PC-3 (cell line): ENCODE data around the gene IARS2.
"Not testable (repeated sequence)": the region's sequence is repeated elsewhere in the genome, so short reads cannot be mapped to it uniquely, and the experiment has no call there.

ENCODE experiments used
- CTCF ChIP-seq: fragments of 300-600 bp; sonication (generic); conservative IDR thresholded peaks from 2 replicates; pipeline ENCODE4 v1.5.1; 2017; ENCODE audit warnings: antibody characterized with exemption, low read depth, mild to moderate bottlenecking, low read length
- EZH2 ChIP-seq: fragments of 300-600 bp; sonication (generic); IDR thresholded peaks from one replicate; pipeline ENCODE4 v1.6.1; 2017; ENCODE audit warnings: antibody characterized with exemption, mild to moderate bottlenecking, low read length; ENCODE audit not compliant: unreplicated experiment

- TF ChIP-seq CTCF, EZH2: not testable (repeated sequence)
These were observed 76.0 kb downstream of the IARS2 start for GRCh38 chr1:220169887-220170286.
